Small intestine (tissue), 7 donors: Measurements from ENCODE around the gene PAH. TPM values are rescaled to one million over a fixed set of nuclear protein-coding genes. Genes with fewer than 3 reads are reported as not detected.

ENCODE experiments used
- DNase-seq, 2 donors: peaks; one replicate each; pipeline versions ENCODE4 v3.0.0 to v3.0.0-alpha.2; 2013
- FAIRE-seq: peaks from 2 replicates; lab custom pipeline; 2012; peaks lifted over from hg19 to GRCh38; lab: Jason Lieb, UNC
- H3K27ac ChIP-seq, 3 donors: one replicate each; pipeline ENCODE4 v1.5.1; 2013; ENCODE audit warnings: low read length in 2 of 3, mild to moderate bottlenecking in 2 of 3, control low read depth in 1 of 3, inconsistent platforms in 1 of 3, low read depth in 1 of 3, moderate library complexity in 1 of 3
- H3K27me3 ChIP-seq, 3 donors: one replicate each; pipeline ENCODE4 v1.6.1; 2013; ENCODE audit warnings: low read length in 3 of 3, inconsistent platforms in 1 of 3; ENCODE audit not compliant: control insufficient read depth in 3 of 3, insufficient read depth in 3 of 3
- H3K36me3 ChIP-seq, 3 donors: one replicate each; pipeline ENCODE4 v1.6.1; 2013; ENCODE audit warnings: low read length in 3 of 3, inconsistent platforms in 1 of 3, low read depth in 1 of 3, mild to moderate bottlenecking in 1 of 3, moderate library complexity in 1 of 3; ENCODE audit not compliant: control insufficient read depth in 3 of 3, insufficient read depth in 2 of 3
- H3K4me1 ChIP-seq, 3 donors: one replicate each; pipeline ENCODE4 v1.6.1; 2013; ENCODE audit warnings: low read length in 2 of 3, inconsistent platforms in 1 of 3, low read depth in 1 of 3, mild to moderate bottlenecking in 1 of 3, moderate library complexity in 1 of 3; ENCODE audit not compliant: control insufficient read depth in 3 of 3, insufficient read depth in 2 of 3
- H3K4me3 ChIP-seq, 3 donors: one replicate each; pipeline ENCODE4 v1.5.1; 2013; ENCODE audit warnings: low read length in 3 of 3, control low read depth in 1 of 3, inconsistent platforms in 1 of 3, low read depth in 1 of 3, mild to moderate bottlenecking in 1 of 3, moderate library complexity in 1 of 3
- H3K9me3 ChIP-seq, 2 donors: one replicate each; pipeline ENCODE4 v1.6.1; 2013; ENCODE audit warnings: low read depth in 1 of 2, low read length in 1 of 2; ENCODE audit not compliant: control insufficient read depth in 2 of 2, insufficient read depth in 1 of 2
- WGBS, 3 donors: extraction: QIAGEN DNeasy Blood & Tissue Kit; methylation state at CpG; one replicate each; pipeline ENCODE4 v1.1.7; 2013; 5-methylcytosine and 5-hydroxymethylcytosine counted together
- polyA plus RNA-seq, 4 donors: library from polyadenylated mRNA; stranded (reverse) in 3 of 4; unstranded in 1 of 4; fragments of 200-250 nt in 3 of 4; fragments of 120-200 nt in 1 of 4; gene quantifications; one replicate each; pipeline versions ENCODE4 v1.2.1 to v1.2.3, GENCODE V29; 2013
- donor health status: healthy with polysubstance abuse.
- donor health status: control.
- donor health status: control.
- donor health status: Bipolar disorder and iron deficiency.
- donor health status: healthy.

The PAH gene
- polyA plus RNA-seq, 4 donors: 182 TPM; not detected in 3

GRCh38 chr12:102799229-102799628, 117.8 kb downstream of the PAH start:
- no peak for FAIRE-seq

GRCh38 chr12:102797528-102797927, 119.5 kb downstream of the PAH start:
- FAIRE-seq (no peak), DNase-seq (no peak)
- Histone ChIP-seq H3K27me3 (no peaks in the 10 kb centered on the region), H3K4me1 (no peaks in the 10 kb centered on the region), H3K4me3 (no peak overlapping the region), H3K27ac (no peak overlapping the region), H3K36me3 (no peaks in the 10 kb centered on the region), H3K9me3 (no peaks in the 10 kb centered on the region)
- WGBS, 3 donors: 50 to 83% (median 71%) methylated on average over 5 of the region's 5 CpGs

More at GRCh38 chr12:102799229-102799628, 117.8 kb downstream of the PAH start:
- DNase-seq: no peak
- WGBS, 3 donors: 62 to 71% (median 69%) methylated on average over 9 of the region's 9 CpGs
- Histone ChIP-seq H3K9me3 (no peaks in the 10 kb centered on the region), H3K27me3 (no peaks in the 10 kb centered on the region), H3K27ac (no peak overlapping the region), H3K36me3 (no peaks in the 10 kb centered on the region), H3K4me1 (no peaks in the 10 kb centered on the region), H3K4me3 (no peak overlapping the region)

GRCh38 chr12:102793921-102794320, 123.1 kb downstream of the PAH start:
- no peaks in the 10 kb centered on the region for H3K9me3 ChIP-seq
- H3K4me3 ChIP-seq: no peak overlapping the region
- FAIRE-seq (no peak), DNase-seq (no peak)
- no peaks in the 10 kb centered on the region for H3K36me3 ChIP-seq
- H3K4me1 ChIP-seq: no peaks in the 10 kb centered on the region
- no peaks in the 10 kb centered on the region for H3K27me3 ChIP-seq
- H3K27ac ChIP-seq: no peak overlapping the region
- 67 to 75% (median 67%) methylated on average over 7 of the region's 7 CpGs for WGBS, 3 donors

Other genes starting within 250 kb of the PAH start
- gene ASCL1, start 40.4 kb upstream of the PAH start, polyA plus RNA-seq: 1 to 10 TPM in 1 of 4 donors, under 1 TPM in 1, not detected in 2; 0.06 to 5.6 TPM